ENCODE results near the gene DACH1. TPM values are rescaled to one million over a fixed set of nuclear protein-coding genes. Genes with fewer than 3 reads are reported as not detected.

The DACH1 gene
- total RNA-seq, 4 donors from 2014 or later: 0.98 to 1.6 (median 1.0) TPM

DNA sequence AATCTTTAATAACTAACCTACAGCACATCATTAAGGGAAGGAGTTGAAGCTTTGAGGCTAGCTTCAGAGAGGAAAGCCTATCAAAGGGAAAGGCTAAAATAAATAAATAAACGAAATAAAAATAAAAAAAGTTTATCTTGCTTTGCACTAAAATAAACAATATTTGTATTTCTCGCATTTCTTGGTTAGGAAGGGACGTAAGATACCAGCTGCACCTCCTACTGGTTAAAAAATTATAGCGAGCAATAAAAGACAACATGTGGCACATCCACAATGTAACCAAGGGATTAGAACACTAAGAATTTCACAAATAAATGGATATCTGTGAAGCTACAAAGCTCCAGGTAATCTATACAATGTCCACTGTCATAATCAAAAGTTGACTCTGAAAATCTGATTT lies 194.5 kb downstream of the DACH1 start:
- no peaks in the 10 kb centered on the region for H3K4me1 ChIP-seq
- H3K27ac ChIP-seq: no peak overlapping the region
- TF ChIP-seq, protein P1, sequence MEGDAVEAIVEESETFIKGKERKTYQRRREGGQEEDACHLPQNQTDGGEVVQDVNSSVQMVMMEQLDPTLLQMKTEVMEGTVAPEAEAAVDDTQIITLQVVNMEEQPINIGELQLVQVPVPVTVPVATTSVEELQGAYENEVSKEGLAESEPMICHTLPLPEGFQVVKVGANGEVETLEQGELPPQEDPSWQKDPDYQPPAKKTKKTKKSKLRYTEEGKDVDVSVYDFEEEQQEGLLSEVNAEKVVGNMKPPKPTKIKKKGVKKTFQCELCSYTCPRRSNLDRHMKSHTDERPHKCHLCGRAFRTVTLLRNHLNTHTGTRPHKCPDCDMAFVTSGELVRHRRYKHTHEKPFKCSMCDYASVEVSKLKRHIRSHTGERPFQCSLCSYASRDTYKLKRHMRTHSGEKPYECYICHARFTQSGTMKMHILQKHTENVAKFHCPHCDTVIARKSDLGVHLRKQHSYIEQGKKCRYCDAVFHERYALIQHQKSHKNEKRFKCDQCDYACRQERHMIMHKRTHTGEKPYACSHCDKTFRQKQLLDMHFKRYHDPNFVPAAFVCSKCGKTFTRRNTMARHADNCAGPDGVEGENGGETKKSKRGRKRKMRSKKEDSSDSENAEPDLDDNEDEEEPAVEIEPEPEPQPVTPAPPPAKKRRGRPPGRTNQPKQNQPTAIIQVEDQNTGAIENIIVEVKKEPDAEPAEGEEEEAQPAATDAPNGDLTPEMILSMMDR (IDR thresholded peaks at IDR 0.05 in 4 of 5, conservative IDR thresholded peaks at IDR 0.05 in 1 of 5): no peak
- TF ChIP-seq POLR2A (IDR thresholded peaks at IDR 0.05): no peak
- DNase-seq (no peak), ATAC-seq (no peak)
- in situ Hi-C loops (cut with MboI; ENCODE audit: low sequenced_read_pairs in 4 of 4) (no loop called here), intact Hi-C loops (cut with DNase I; ENCODE audit: low total_unique reads) (no loop called here)
- no peak overlapping the region for H3K4me3 ChIP-seq
- no peaks in the 10 kb centered on the region for H3K27me3 ChIP-seq
- no peaks in the 10 kb centered on the region for H3K36me3 ChIP-seq
- H3K9me3 ChIP-seq: no peaks in the 10 kb centered on the region

DNA sequence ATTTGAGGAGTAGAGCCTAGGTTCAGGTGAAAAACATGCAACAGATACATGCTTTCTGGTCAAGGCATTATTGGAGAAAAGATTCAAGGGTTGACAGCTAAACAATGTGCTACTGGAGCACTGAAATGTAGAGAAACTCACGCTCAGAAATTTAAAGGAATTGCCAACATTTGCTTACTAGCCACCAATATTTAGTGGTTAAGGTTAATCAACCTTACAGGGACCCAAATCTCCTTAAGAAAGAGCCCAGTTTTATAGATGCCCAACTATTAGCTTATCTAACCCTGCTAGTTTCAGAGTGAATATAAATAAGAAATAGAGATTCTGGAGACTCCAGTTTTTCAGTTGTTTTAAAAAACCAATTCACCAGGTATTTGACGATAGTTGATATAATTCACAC lies 203.6 kb downstream of the DACH1 start:
- Histone ChIP-seq H3K9me3 (no peaks in the 10 kb centered on the region), H3K4me1 (no peaks in the 10 kb centered on the region), H3K36me3 (no peaks in the 10 kb centered on the region), H3K27ac (no peak overlapping the region), H3K27me3 (no peaks in the 10 kb centered on the region), H3K4me3 (no peak overlapping the region)
- no peak for DNase-seq
- in situ Hi-C loops (cut with MboI; ENCODE audit: low sequenced_read_pairs in 4 of 4) (no loop called here), intact Hi-C loops (cut with DNase I; ENCODE audit: low total_unique reads) (no loop called here)
- no peak for ATAC-seq
- no peak for TF ChIP-seq POLR2A (IDR thresholded peaks at IDR 0.05)
- TF ChIP-seq, protein P1 (IDR thresholded peaks at IDR 0.05 in 4 of 5, conservative IDR thresholded peaks at IDR 0.05 in 1 of 5): no peak

DNA sequence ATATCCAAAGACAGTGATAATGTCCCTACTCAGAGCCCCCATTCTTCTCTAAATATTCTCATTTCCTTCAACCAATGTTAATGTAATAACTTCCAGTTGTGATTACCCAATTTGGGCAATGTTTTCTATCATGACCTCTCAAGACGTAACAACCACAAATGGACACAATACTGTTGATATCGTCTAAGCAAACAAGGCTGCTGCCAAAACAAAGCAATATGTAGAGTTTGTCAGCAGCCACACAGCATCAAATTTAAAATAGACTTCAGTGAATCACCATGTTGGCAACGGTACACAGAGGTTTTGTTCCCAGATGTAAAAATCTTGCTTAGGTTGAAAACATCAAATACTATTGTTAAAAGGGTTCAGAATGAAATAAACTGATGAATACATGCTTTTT lies 205.1 kb downstream of the DACH1 start:
- Histone ChIP-seq H3K27ac (no peak overlapping the region), H3K4me1 (no peaks in the 10 kb centered on the region), H3K9me3 (no peaks in the 10 kb centered on the region), H3K36me3 (no peaks in the 10 kb centered on the region), H3K27me3 (no peaks in the 10 kb centered on the region), H3K4me3 (no peak overlapping the region)
- TF ChIP-seq POLR2A (IDR thresholded peaks at IDR 0.05): no peak
- TF ChIP-seq, protein P1 (IDR thresholded peaks at IDR 0.05 in 4 of 5, conservative IDR thresholded peaks at IDR 0.05 in 1 of 5): no peak
- intact Hi-C loops (cut with DNase I; ENCODE audit: low total_unique reads) (no loop called here), in situ Hi-C loops (cut with MboI; ENCODE audit: low sequenced_read_pairs in 4 of 4) (no loop called here)
- DNase-seq (no peak), ATAC-seq (no peak)

DNA sequence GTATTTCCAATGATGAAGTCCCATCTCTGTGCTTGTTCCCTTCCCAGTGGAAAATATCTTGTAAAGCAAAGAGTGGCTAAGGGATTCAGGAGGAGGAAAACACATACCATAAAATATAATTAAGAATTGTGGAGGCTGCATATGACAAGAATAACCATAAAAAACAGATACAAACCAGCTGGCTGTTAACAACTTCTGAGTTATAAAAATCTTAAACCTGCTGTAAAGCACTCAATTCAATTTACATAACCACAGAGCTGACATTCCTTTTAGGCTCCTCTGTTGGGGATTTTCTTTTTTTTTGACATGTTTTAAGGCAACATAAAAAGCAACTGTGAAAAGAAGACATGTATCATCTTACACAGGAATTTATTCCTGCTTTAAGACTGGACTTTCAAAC lies 207.6 kb downstream of the DACH1 start:
- no peaks in the 10 kb centered on the region for H3K4me1 ChIP-seq
- no peaks in the 10 kb centered on the region for H3K36me3 ChIP-seq
- H3K9me3 ChIP-seq: no peaks in the 10 kb centered on the region
- DNase-seq: no peak
- in situ Hi-C loops (cut with MboI; ENCODE audit: low sequenced_read_pairs in 4 of 4): no loop called here
- intact Hi-C loops (cut with DNase I; ENCODE audit: low total_unique reads): no loop called here
- H3K4me3 ChIP-seq: no peak overlapping the region
- H3K27me3 ChIP-seq: no peaks in the 10 kb centered on the region
- no peak overlapping the region for H3K27ac ChIP-seq
- TF ChIP-seq POLR2A (IDR thresholded peaks at IDR 0.05): no peak
- TF ChIP-seq, protein P1 (IDR thresholded peaks at IDR 0.05 in 4 of 5, conservative IDR thresholded peaks at IDR 0.05 in 1 of 5): no peak
- no peak for ATAC-seq

DNA sequence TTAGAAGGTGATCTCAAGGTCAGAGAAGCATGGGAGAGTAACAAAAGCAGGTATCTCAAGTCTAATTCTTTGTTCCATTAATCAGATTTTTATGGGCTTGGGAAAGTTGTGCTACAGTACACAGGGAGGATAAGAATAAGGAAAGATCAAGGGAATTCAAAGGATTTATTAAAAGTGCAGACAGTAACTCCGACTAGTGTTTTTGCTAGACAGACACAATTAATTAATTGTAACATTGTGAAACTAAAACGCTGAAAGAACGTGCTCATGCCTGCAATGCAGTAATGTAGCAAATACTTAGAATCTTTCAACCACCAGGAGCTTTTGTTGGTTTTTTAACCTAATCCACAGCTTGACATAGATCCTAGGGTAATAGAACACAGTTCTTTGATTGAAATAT lies 221.5 kb downstream of the DACH1 start:
- Histone ChIP-seq H3K4me1 (no peaks in the 10 kb centered on the region), H3K4me3 (no peak overlapping the region), H3K27me3 (no peaks in the 10 kb centered on the region), H3K36me3 (no peaks in the 10 kb centered on the region), H3K27ac (no peak overlapping the region), H3K9me3 (no peaks in the 10 kb centered on the region)
- DNase-seq (no peak), ATAC-seq (no peak)
- in situ Hi-C loops (cut with MboI; ENCODE audit: low sequenced_read_pairs in 4 of 4) (no loop called here), intact Hi-C loops (cut with DNase I; ENCODE audit: low total_unique reads) (no loop called here)
- TF ChIP-seq, protein P1 (IDR thresholded peaks at IDR 0.05 in 4 of 5, conservative IDR thresholded peaks at IDR 0.05 in 1 of 5): no peak
- TF ChIP-seq POLR2A (IDR thresholded peaks at IDR 0.05): no peak
